HepG2 (cell line): ENCODE results near the gene ODC1. TPM values are rescaled to one million over a fixed set of nuclear protein-coding genes. Genes with fewer than 3 reads are reported as not detected.

ENCODE experiments used
- ATAC-seq: fragments of 200-7000 bp; cut with Tn5 transposase; 3 replicates; pipeline ENCODE4 v1.9.1; 2020; ENCODE audit warnings: mild to moderate bottlenecking, moderate library complexity
- BruUV-seq: library from RNA; stranded (reverse); fragments of 400-500 nt; replicated peaks from 2 replicates; lab custom pipeline; 2021; lab: Mats Ljungman, UMichigan
- CTCF ChIA-PET: fragments of 300-600 bp; formaldehyde crosslinking; extraction: SDS; loops from one replicate; lab custom pipeline; 2021; ENCODE audit warnings: low total read pairs, inconsistent platforms, low intra/inter-chr PET ratio; lab: Yijun Ruan, JAX
- POLR2A ChIA-PET: fragments of 350-600 bp; sonication (Branson Sonifier 250); formaldehyde crosslinking; loops from one replicate; lab custom pipeline; 2020; ENCODE audit warnings: antibody characterized with exemption, inconsistent platforms; lab: Yijun Ruan, JAX
- DNase-seq: peaks from one replicate; pipeline ENCODE4 v3.0.0-alpha.2; 2015; ENCODE audit warnings: low spot score
- FAIRE-seq: peaks from 3 replicates; lab custom pipeline; 2011; peaks lifted over from hg19 to GRCh38; lab: Jason Lieb, UNC
- H2AFZ ChIP-seq: one replicate; pipeline ENCODE4 v1.6.1; 2011; ENCODE audit warnings: low read length, inconsistent platforms
- H3K27ac ChIP-seq: fragments of 300-600 bp; 3 replicates; pipeline ENCODE4 v1.8.0; 2011; ENCODE audit warnings: mixed run types, mild to moderate bottlenecking, mixed read lengths, low read length, inconsistent platforms; ENCODE audit not compliant: insufficient read depth; ENCODE audit errors: extremely low read length
- H3K27me3 ChIP-seq, 2 experiments: fragments of 200-600 bp in 1 of 2; 2 replicates in 1 of 2; 3 replicates in 1 of 2; pipeline versions ENCODE4 v1.6.0 to v1.8.0; 2011; ENCODE audit warnings: low read length in 2 of 2, mild to moderate bottlenecking in 2 of 2, moderate library complexity in 2 of 2, inconsistent platforms in 1 of 2; ENCODE audit not compliant: insufficient read depth in 2 of 2, control insufficient read depth in 1 of 2
- H3K36me3 ChIP-seq, 2 experiments: fragments of 200-600 bp in 1 of 2; replicated peaks in 1 of 2; 2 replicates in 1 of 2; 3 replicates in 1 of 2; pipeline versions ENCODE4 v1.5.1 to v1.8.0; 2011; ENCODE audit warnings: low read length in 2 of 2, inconsistent platforms in 1 of 2; ENCODE audit not compliant: insufficient read depth in 2 of 2, control insufficient read depth in 1 of 2
- H3K4me1 ChIP-seq: 2 replicates; pipeline ENCODE4 v1.5.1; 2012; ENCODE audit warnings: low read length, inconsistent platforms; ENCODE audit not compliant: insufficient read depth
- H3K4me2 ChIP-seq: 2 replicates; pipeline ENCODE4 v1.6.0; 2011; ENCODE audit warnings: low read depth, low read length, inconsistent platforms
- H3K4me3 ChIP-seq, 3 experiments: fragments of 200-600 bp in 1 of 3; sonication (generic), shearing (Covaris generic) in 1 of 3; replicated peaks in 1 of 3; 2 replicates each; pipeline ENCODE4 v1.5.1; 2011 to 2016; ENCODE audit warnings: low read length in 3 of 3, inconsistent platforms in 2 of 3, low read depth in 2 of 3, mild to moderate bottlenecking in 2 of 3, control low read depth in 1 of 3, mixed read lengths in 1 of 3; ENCODE audit not compliant: insufficient read depth in 1 of 3
- H3K79me2 ChIP-seq: one replicate; pipeline ENCODE4 v1.6.1; 2011; ENCODE audit warnings: low read length, inconsistent platforms; ENCODE audit not compliant: insufficient read depth
- H3K9ac ChIP-seq: 2 replicates; pipeline ENCODE4 v1.6.0; 2011; ENCODE audit warnings: mild to moderate bottlenecking, low read depth, low read length, inconsistent platforms; ENCODE audit not compliant: insufficient read depth
- H3K9me3 ChIP-seq: 2 replicates; pipeline ENCODE4 v1.5.1; 2012; ENCODE audit warnings: mild to moderate bottlenecking, low read length
- H4K20me1 ChIP-seq: 2 replicates; pipeline ENCODE4 v1.6.0; 2011; ENCODE audit warnings: inconsistent platforms, mild to moderate bottlenecking, low read length, moderate library complexity; ENCODE audit not compliant: insufficient read depth
- ADNP ChIP-seq: sonication (generic); formaldehyde crosslinking; IDR thresholded peaks from 2 replicates; pipeline ENCODE4 v1.4.0; 2020; ENCODE audit warnings: missing genetic modification reagents
- BRCA1 ChIP-seq: sonication (generic); formaldehyde crosslinking; IDR thresholded peaks from 2 replicates; pipeline ENCODE4 v1.4.0; 2020; ENCODE audit warnings: missing genetic modification reagents
- BRD4 ChIP-seq: sonication (generic); formaldehyde crosslinking; IDR thresholded peaks from 2 replicates; pipeline ENCODE4 v1.4.0; 2020; ENCODE audit warnings: missing genetic modification reagents
- CAMTA2 ChIP-seq: sonication (generic); formaldehyde crosslinking; IDR thresholded peaks from 2 replicates; pipeline ENCODE4 v1.4.0; 2020; ENCODE audit warnings: mild to moderate bottlenecking, missing genetic modification reagents, borderline replicate concordance
- IKZF1 ChIP-seq: fragments of 450-650 bp; IDR thresholded peaks from 2 replicates; pipeline ENCODE4 v1.7.1; 2016
- KDM5A ChIP-seq: fragments of 200-600 bp; sonication (generic); IDR thresholded peaks from 2 replicates; pipeline ENCODE4 v1.7.0; 2018; ENCODE audit warnings: antibody characterized with exemption, mild to moderate bottlenecking, low read length, borderline replicate concordance
- MEIS2 ChIP-seq: sonication (generic); formaldehyde crosslinking; IDR thresholded peaks from 2 replicates; pipeline ENCODE4 v1.9.0; 2021; ENCODE audit warnings: mild to moderate bottlenecking, missing genetic modification reagents
- RBFOX2 ChIP-seq: fragments of 200-400 bp; formaldehyde crosslinking; IDR thresholded peaks from 2 replicates; pipeline ENCODE4 v1.6.1; 2017; ENCODE audit warnings: low read depth, mild to moderate bottlenecking, low read length
- RCOR2 ChIP-seq: IDR thresholded peaks from 2 replicates; pipeline ENCODE4 v1.6.1; 2016; ENCODE audit warnings: missing biosample characterization, missing genetic modification reagents
- SOX5 ChIP-seq: IDR thresholded peaks from 2 replicates; pipeline ENCODE4 v1.6.1; 2016; ENCODE audit warnings: borderline replicate concordance
- SP5 ChIP-seq: IDR thresholded peaks from 2 replicates; pipeline ENCODE4 v1.6.1; 2016; ENCODE audit warnings: low read depth, borderline replicate concordance
- ZFP36 ChIP-seq: fragments of 150-350 bp; IDR thresholded peaks from 2 replicates; pipeline ENCODE4 v1.6.1; 2018; ENCODE audit warnings: borderline replicate concordance, low read length, low read depth; ENCODE audit not compliant: partially characterized antibody
- ZNF101 ChIP-seq: sonication (generic); formaldehyde crosslinking; IDR thresholded peaks from 2 replicates; pipeline ENCODE4 v1.4.0; 2020; ENCODE audit warnings: mild to moderate bottlenecking, low read depth, missing genetic modification reagents, borderline replicate concordance
- ZNF768 ChIP-seq: sonication (generic); formaldehyde crosslinking; IDR thresholded peaks from 2 replicates; pipeline ENCODE4 v1.4.0; 2020; ENCODE audit warnings: missing genetic modification reagents
- WGBS: methylation state at CpG from one replicate; pipeline ENCODE4 v1.1.6; 2017; ENCODE audit warnings: low lambda C conversion rate; 5-methylcytosine and 5-hydroxymethylcytosine counted together
- in situ Hi-C: cut with HindIII; loops from 2 replicates; pipeline ENCODE4 v1.10.0; 2017; ENCODE audit warnings: low pct_unique_long_range_greater_than_20kb; ENCODE audit not compliant: extremely low pct_ligation_motif_present
- intact Hi-C: fragments of 100-400 bp; cut with micrococcal nuclease; formaldehyde crosslinking; loops from one replicate; pipeline ENCODE4 v1.10.0; 2022; ENCODE audit not compliant: unreplicated experiment
- polyA plus RNA-seq, 8 experiments: library from polyadenylated mRNA; depleted of rRNA in 3 of 8; stranded (reverse) in 7 of 8; unstranded in 1 of 8; fragments of >200 nt; fragmentation: Illumina TruSeq in 4 of 8; extraction: Trizol in 4 of 8; gene quantifications; 2 replicates each; pipeline versions ENCODE4 v1.2.1 to v1.2.3, GENCODE V29; 2011 to 2016; ENCODE audit warnings: low read depth in 4 of 8, missing spikeins in 1 of 8, mixed read lengths in 1 of 8; ENCODE audit not compliant: insufficient read depth in 1 of 8
- total RNA-seq, 5 experiments: library from RNA; depleted of rRNA; stranded (reverse); fragments of >200 nt; fragmentation: Illumina TruSeq; extraction: Trizol; gene quantifications; 2 replicates each; pipeline ENCODE4 v1.2.3, GENCODE V29; 2016; ENCODE audit warnings: low read depth in 1 of 5
- TF ChIP-seq, protein P1 (sequence below): IDR thresholded peaks from 2 replicates; pipeline ENCODE4 v1.6.1; 2016; ENCODE audit warnings: low read depth, control low read depth
- TF ChIP-seq, protein P2 (sequence below), 2 experiments: sonication (generic) in 1 of 2; formaldehyde crosslinking in 1 of 2; IDR thresholded peaks; 2 replicates each; pipeline versions ENCODE4 v1.4.0 to v1.6.1; 2018 to 2020; ENCODE audit warnings: missing genetic modification reagents in 2 of 2, borderline replicate concordance in 1 of 2, low read depth in 1 of 2, mild to moderate bottlenecking in 1 of 2, missing biosample characterization in 1 of 2
- TF ChIP-seq, protein P3 (sequence below): sonication (generic); formaldehyde crosslinking; IDR thresholded peaks from 2 replicates; pipeline ENCODE4 v1.4.0; 2020; ENCODE audit warnings: missing genetic modification reagents
- TF ChIP-seq, protein P4 (sequence below): IDR thresholded peaks from 2 replicates; pipeline ENCODE4 v1.6.1; 2012; ENCODE audit warnings: inconsistent platforms

Gene ODC1
- total and polyA plus RNA-seq, 2 of the 13 experiments (the other 11 are each of a cell fraction or from before 2014, with no cell fraction given): 142 to 371 TPM

DNA sequence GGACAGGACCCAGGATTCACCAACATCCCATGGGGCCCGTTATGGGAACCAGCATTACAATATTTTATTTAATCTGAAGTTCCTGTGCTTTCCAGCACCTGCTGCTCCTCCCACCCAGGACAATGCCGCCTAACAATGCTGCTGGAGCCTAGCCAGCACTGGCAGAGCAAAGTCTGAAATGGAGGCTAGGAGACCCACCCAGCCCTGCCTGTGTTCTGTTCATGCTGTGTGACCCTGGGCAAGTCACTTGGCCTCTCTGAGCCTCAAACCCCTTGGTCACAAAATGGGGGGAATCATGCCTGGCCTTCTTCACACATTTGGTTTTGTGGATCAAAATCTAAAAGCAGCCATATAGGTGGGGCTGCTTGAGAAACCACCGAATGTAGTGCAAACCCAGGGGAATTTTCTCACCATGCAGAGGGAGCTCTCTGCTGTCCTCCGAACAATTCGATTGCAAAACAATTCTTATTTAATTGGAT lies 38.5 kb upstream of the ODC1 start:
- H3K79me2 ChIP-seq: no peaks in the 10 kb centered on the region
- WGBS: 3% methylated on average over 5 of the region's 5 CpGs
- ChIA-PET CTCF (no interaction called here), POLR2A (interaction anchor here (0.6 to 0.7 kb wide), 2 partner anchors 37 to 40 kb away, joined by 3 read pairs; no protein-coding TSS in a partner anchor)
- FAIRE-seq (no peak), DNase-seq (peak; percentile 39), ATAC-seq (peak; percentile 14)
- no peak overlapping the region for H3K4me3 ChIP-seq
- peak overlapping the region; percentile 43 for H3K4me2 ChIP-seq
- H2AFZ ChIP-seq: no peak overlapping the region
- H3K27me3 ChIP-seq: peaks cover 6 to 42% of the 10 kb centered on the region in 2 experiments; a peak in 4 of 5 replicates
- in situ Hi-C loops: no loop called here
- peaks cover 51% of the 10 kb centered on the region for H3K4me1 ChIP-seq
- H3K9ac ChIP-seq: no peak overlapping the region
- H3K36me3 ChIP-seq: no peaks in the 10 kb centered on the region
- no peaks in the 10 kb centered on the region for H3K9me3 ChIP-seq
- H3K27ac ChIP-seq: no peak overlapping the region
- BruUV-seq: no TSS peak
- H4K20me1 ChIP-seq: no peaks in the 10 kb centered on the region
- intact Hi-C loops: loop anchor here (5.0 kb wide), 1 partner anchor 34 kb away; no protein-coding TSS in a partner anchor
- TF ChIP-seq BRCA1 (CRISPR knock-in tag): no peak
- TF ChIP-seq MEIS2: no peak
- TF ChIP-seq IKZF1: no peak
- TF ChIP-seq BRD4 (CRISPR knock-in tag): 0 out of 2 replicates have a peak, but pooled peaks have one; percentile 12
- peak; percentile 100 for TF ChIP-seq ZNF768 (CRISPR knock-in tag)
- TF ChIP-seq CAMTA2 (CRISPR knock-in tag): no peak
- TF ChIP-seq, protein P1, sequence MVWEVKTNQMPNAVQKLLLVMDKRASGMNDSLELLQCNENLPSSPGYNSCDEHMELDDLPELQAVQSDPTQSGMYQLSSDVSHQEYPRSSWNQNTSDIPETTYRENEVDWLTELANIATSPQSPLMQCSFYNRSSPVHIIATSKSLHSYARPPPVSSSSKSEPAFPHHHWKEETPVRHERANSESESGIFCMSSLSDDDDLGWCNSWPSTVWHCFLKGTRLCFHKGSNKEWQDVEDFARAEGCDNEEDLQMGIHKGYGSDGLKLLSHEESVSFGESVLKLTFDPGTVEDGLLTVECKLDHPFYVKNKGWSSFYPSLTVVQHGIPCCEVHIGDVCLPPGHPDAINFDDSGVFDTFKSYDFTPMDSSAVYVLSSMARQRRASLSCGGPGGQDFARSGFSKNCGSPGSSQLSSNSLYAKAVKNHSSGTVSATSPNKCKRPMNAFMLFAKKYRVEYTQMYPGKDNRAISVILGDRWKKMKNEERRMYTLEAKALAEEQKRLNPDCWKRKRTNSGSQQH: 0 out of 2 replicates have a peak, but pooled peaks have one; percentile 48
- TF ChIP-seq, protein P2, sequence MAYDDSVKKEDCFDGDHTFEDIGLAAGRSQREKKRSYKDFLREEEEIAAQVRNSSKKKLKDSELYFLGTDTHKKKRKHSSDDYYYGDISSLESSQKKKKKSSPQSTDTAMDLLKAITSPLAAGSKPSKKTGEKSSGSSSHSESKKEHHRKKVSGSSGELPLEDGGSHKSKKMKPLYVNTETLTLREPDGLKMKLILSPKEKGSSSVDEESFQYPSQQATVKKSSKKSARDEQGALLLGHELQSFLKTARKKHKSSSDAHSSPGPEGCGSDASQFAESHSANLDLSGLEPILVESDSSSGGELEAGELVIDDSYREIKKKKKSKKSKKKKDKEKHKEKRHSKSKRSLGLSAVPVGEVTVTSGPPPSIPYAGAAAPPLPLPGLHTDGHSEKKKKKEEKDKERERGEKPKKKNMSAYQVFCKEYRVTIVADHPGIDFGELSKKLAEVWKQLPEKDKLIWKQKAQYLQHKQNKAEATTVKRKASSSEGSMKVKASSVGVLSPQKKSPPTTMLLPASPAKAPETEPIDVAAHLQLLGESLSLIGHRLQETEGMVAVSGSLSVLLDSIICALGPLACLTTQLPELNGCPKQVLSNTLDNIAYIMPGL (CRISPR knock-in tag; IDR thresholded peaks at IDR 0.05; ENCODE audit: borderline replicate concordance in 1 of 2, low read depth in 1 of 2): 0 out of 4 replicates have a peak, but pooled peaks of 1 of the 2 experiments have one; percentile 10
- no peak for TF ChIP-seq ZNF101 (CRISPR knock-in tag)
- 0 out of 2 replicates have a peak, but pooled peaks have one; percentile 38 for TF ChIP-seq SP5 (CRISPR knock-in tag)
- TF ChIP-seq, protein P3, sequence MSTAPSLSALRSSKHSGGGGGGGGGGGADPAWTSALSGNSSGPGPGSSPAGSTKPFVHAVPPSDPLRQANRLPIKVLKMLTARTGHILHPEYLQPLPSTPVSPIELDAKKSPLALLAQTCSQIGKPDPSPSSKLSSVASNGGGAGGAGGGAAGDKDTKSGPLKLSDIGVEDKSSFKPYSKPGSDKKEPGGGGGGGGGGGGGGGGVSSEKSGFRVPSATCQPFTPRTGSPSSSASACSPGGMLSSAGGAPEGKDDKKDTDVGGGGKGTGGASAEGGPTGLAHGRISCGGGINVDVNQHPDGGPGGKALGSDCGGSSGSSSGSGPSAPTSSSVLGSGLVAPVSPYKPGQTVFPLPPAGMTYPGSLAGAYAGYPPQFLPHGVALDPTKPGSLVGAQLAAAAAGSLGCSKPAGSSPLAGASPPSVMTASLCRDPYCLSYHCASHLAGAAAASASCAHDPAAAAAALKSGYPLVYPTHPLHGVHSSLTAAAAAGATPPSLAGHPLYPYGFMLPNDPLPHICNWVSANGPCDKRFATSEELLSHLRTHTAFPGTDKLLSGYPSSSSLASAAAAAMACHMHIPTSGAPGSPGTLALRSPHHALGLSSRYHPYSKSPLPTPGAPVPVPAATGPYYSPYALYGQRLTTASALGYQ (CRISPR knock-in tag): no peak
- peak; percentile 72; the same call in 1 of the 2 replicates for TF ChIP-seq ADNP (CRISPR knock-in tag)
- TF ChIP-seq KDM5A: no peak
- TF ChIP-seq SOX5 (CRISPR knock-in tag): peak; percentile 91
- TF ChIP-seq, protein P4, sequence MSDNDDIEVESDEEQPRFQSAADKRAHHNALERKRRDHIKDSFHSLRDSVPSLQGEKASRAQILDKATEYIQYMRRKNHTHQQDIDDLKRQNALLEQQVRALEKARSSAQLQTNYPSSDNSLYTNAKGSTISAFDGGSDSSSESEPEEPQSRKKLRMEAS: 0 out of 2 replicates have a peak, but pooled peaks have one; percentile 2
- TF ChIP-seq RCOR2 (CRISPR knock-in tag): peak; percentile 19; the same call in 1 of the 2 replicates
- no peak for TF ChIP-seq RBFOX2
- TF ChIP-seq ZFP36: peak; percentile 88
